Measurements from ENCODE around the gene MBD3L2.

- TF ChIP-seq EZH2 (IDR thresholded peaks at IDR 0.05; ENCODE audit: low read depth) (no peak), CTCF (conservative IDR thresholded peaks at IDR 0.05) (no peak)
Measured at GRCh38 chr19:7083076-7083956, 34.2 kb downstream of the MBD3L2 start.
